ENCODE results near the gene TLN1.

Gene TLN1

GRCh38 chr9:35713578-35713977, 18.4 kb downstream of the TLN1 start:
- peaks cover 96% of the 10 kb centered on the region for H3K36me3 ChIP-seq (ENCODE audit: control insufficient read depth, insufficient read depth, low read length, severe bottlenecking)
- no peak overlapping the region for H3K9ac ChIP-seq (ENCODE audit: low read length)
- no peak overlapping the region for H3K4me3 ChIP-seq (ENCODE audit: low read length)
- no peaks in the 10 kb centered on the region for H3K4me1 ChIP-seq (ENCODE audit: control insufficient read depth, insufficient read depth, low read length)
- no peak for DNase-seq (ENCODE audit: low read depth)
- H3K9me3 ChIP-seq (ENCODE audit: control insufficient read depth, low read length) = no peaks in the 10 kb centered on the region
- H3K27me3 ChIP-seq (replicated peaks; ENCODE audit: control insufficient read depth, insufficient read depth, low read length) = no peaks in the 10 kb centered on the region

- peaks cover 96% of the 10 kb centered on the region for H3K36me3 ChIP-seq (ENCODE audit: control insufficient read depth, insufficient read depth, low read length, severe bottlenecking)
- no peak overlapping the region for H3K4me3 ChIP-seq (ENCODE audit: low read length)
- DNase-seq (ENCODE audit: low read depth) = no peak
- no peak overlapping the region for H3K9ac ChIP-seq (ENCODE audit: low read length)
- H3K4me1 ChIP-seq (ENCODE audit: control insufficient read depth, insufficient read depth, low read length) = no peaks in the 10 kb centered on the region
- H3K9me3 ChIP-seq (ENCODE audit: control insufficient read depth, low read length) = no peaks in the 10 kb centered on the region
- no peaks in the 10 kb centered on the region for H3K27me3 ChIP-seq (replicated peaks; ENCODE audit: control insufficient read depth, insufficient read depth, low read length)
These were observed 19.1 kb downstream of the TLN1 start for GRCh38 chr9:35712762-35713400.

- Histone ChIP-seq H3K36me3 (ENCODE audit: control insufficient read depth, insufficient read depth, low read length, severe bottlenecking) (peaks cover 96% of the 10 kb centered on the region), H3K4me3 (ENCODE audit: low read length) (no peak overlapping the region), H3K9ac (ENCODE audit: low read length) (no peak overlapping the region), H3K27me3 (replicated peaks; ENCODE audit: control insufficient read depth, insufficient read depth, low read length) (no peaks in the 10 kb centered on the region), H3K4me1 (ENCODE audit: control insufficient read depth, insufficient read depth, low read length) (no peaks in the 10 kb centered on the region), H3K9me3 (ENCODE audit: control insufficient read depth, low read length) (no peaks in the 10 kb centered on the region)
- DNase-seq (ENCODE audit: low read depth) = no peak
These were observed 20.2 kb downstream of the TLN1 start for GRCh38 chr9:35711501-35712428.

- Histone ChIP-seq H3K9me3 (ENCODE audit: control insufficient read depth, low read length) (no peaks in the 10 kb centered on the region), H3K4me1 (ENCODE audit: control insufficient read depth, insufficient read depth, low read length) (no peaks in the 10 kb centered on the region), H3K27me3 (replicated peaks; ENCODE audit: control insufficient read depth, insufficient read depth, low read length) (no peaks in the 10 kb centered on the region), H3K9ac (ENCODE audit: low read length) (no peak overlapping the region), H3K36me3 (ENCODE audit: control insufficient read depth, insufficient read depth, low read length, severe bottlenecking) (peaks cover 96% of the 10 kb centered on the region), H3K4me3 (ENCODE audit: low read length) (no peak overlapping the region)
- DNase-seq (ENCODE audit: low read depth) = no peak
These were observed 21.0 kb downstream of the TLN1 start for GRCh38 chr9:35710818-35711500.

- Histone ChIP-seq H3K4me3 (ENCODE audit: low read length) (no peak overlapping the region), H3K9ac (ENCODE audit: low read length) (no peak overlapping the region), H3K36me3 (ENCODE audit: control insufficient read depth, insufficient read depth, low read length, severe bottlenecking) (peaks cover 96% of the 10 kb centered on the region), H3K27me3 (replicated peaks; ENCODE audit: control insufficient read depth, insufficient read depth, low read length) (no peaks in the 10 kb centered on the region), H3K9me3 (ENCODE audit: control insufficient read depth, low read length) (no peaks in the 10 kb centered on the region), H3K4me1 (ENCODE audit: control insufficient read depth, insufficient read depth, low read length) (no peaks in the 10 kb centered on the region)
- no peak for DNase-seq (ENCODE audit: low read depth)
These were observed 23.8 kb downstream of the TLN1 start for GRCh38 chr9:35708146-35708545.

DNA sequence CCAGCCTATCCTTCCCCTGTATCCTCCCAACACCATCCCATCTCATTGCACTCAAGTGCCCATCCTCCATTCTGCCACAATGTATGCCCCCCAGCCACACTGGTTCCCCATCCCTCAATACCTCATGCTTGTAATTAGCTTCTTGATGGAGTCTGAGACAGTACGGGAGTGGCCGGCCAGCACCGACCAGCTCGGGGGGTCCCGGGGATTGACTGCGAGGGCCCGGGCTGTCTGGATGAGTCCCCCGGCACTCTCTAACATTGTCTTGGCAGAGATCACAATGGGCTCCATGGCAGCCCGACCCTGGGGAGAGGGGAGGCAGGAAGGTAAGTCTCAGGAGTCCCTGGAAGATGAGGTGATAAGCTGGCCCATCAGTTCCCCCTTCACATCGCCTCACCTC, 25.0 kb downstream of the TLN1 start:
- Histone ChIP-seq H3K9me3 (ENCODE audit: control insufficient read depth, low read length) (no peaks in the 10 kb centered on the region), H3K36me3 (ENCODE audit: control insufficient read depth, insufficient read depth, low read length, severe bottlenecking) (peaks cover 94% of the 10 kb centered on the region), H3K27me3 (replicated peaks; ENCODE audit: control insufficient read depth, insufficient read depth, low read length) (no peaks in the 10 kb centered on the region), H3K9ac (ENCODE audit: low read length) (no peak overlapping the region), H3K4me1 (ENCODE audit: control insufficient read depth, insufficient read depth, low read length) (no peaks in the 10 kb centered on the region), H3K4me3 (ENCODE audit: low read length) (no peak overlapping the region)
- no peak for DNase-seq (ENCODE audit: low read depth)

DNA sequence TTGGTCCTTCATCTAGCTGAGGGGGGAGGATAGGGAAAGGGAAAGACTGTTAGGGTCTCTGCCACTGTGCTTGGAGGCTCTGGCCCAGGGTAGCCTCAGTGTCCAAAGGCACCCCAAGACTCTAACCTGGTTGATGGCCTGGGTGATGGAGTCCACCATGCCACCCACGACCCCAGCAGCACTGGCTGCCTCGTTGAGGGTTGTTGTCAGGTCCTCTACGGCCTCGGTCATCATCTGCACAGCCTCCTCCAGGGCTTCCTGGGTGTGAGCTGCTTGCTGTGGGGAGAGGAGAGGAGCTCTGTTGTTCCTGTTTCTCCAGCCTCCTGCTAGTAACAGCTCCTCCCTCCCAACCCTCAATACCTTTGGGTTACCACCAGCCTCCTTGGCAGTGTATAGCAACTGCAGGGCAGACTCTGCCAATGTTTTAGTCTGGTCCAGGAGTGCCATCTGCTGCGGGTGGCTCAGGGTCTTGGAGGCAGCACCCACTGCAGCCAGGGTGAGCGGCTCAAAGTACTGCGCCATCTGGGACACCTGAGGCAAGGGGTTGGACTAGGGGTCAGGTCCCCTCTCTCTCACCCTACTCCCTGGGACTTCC, 26.1 kb downstream of the TLN1 start:
- H3K27me3 ChIP-seq (replicated peaks; ENCODE audit: control insufficient read depth, insufficient read depth, low read length) = no peaks in the 10 kb centered on the region
- no peaks in the 10 kb centered on the region for H3K4me1 ChIP-seq (ENCODE audit: control insufficient read depth, insufficient read depth, low read length)
- no peak for DNase-seq (ENCODE audit: low read depth)
- peaks cover 94% of the 10 kb centered on the region for H3K36me3 ChIP-seq (ENCODE audit: control insufficient read depth, insufficient read depth, low read length, severe bottlenecking)
- H3K4me3 ChIP-seq (ENCODE audit: low read length) = no peak overlapping the region
- H3K9ac ChIP-seq (ENCODE audit: low read length) = no peak overlapping the region
- H3K9me3 ChIP-seq (ENCODE audit: control insufficient read depth, low read length) = no peaks in the 10 kb centered on the region

DNA sequence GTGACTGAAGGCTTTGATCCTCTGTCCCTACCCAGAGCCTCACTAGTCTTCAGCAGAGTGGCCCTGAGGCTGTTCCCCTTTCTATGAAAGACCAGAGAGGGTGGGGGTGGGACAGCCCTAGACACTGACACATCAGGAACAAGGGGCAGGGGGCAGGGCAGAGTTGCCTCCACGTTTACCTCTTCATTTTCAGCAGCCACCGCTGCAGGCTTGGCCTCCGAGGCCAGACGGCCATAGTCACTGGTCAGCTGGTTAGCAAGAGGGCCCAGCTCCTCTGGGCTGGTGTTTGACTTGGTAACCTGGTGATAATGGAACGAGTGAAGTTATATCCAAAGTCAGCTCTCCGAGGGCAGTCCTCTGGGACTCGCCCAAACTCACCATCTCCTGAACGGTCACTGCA, 26.6 kb downstream of the TLN1 start:
- Histone ChIP-seq H3K27me3 (replicated peaks; ENCODE audit: control insufficient read depth, insufficient read depth, low read length) (no peaks in the 10 kb centered on the region), H3K36me3 (ENCODE audit: control insufficient read depth, insufficient read depth, low read length, severe bottlenecking) (peaks cover 94% of the 10 kb centered on the region), H3K9me3 (ENCODE audit: control insufficient read depth, low read length) (no peaks in the 10 kb centered on the region), H3K4me3 (ENCODE audit: low read length) (no peak overlapping the region), H3K9ac (ENCODE audit: low read length) (no peak overlapping the region), H3K4me1 (ENCODE audit: control insufficient read depth, insufficient read depth, low read length) (no peaks in the 10 kb centered on the region)
- no peak for DNase-seq (ENCODE audit: low read depth)

GRCh38 chr9:35703906-35704672, 27.9 kb downstream of the TLN1 start:
- H3K4me3 ChIP-seq (ENCODE audit: low read length) = no peak overlapping the region
- H3K9me3 ChIP-seq (ENCODE audit: control insufficient read depth, low read length) = no peaks in the 10 kb centered on the region
- no peak overlapping the region for H3K9ac ChIP-seq (ENCODE audit: low read length)
- peaks cover 99% of the 10 kb centered on the region for H3K36me3 ChIP-seq (ENCODE audit: control insufficient read depth, insufficient read depth, low read length, severe bottlenecking)
- no peaks in the 10 kb centered on the region for H3K27me3 ChIP-seq (replicated peaks; ENCODE audit: control insufficient read depth, insufficient read depth, low read length)
- no peak for DNase-seq (ENCODE audit: low read depth)
- H3K4me1 ChIP-seq (ENCODE audit: control insufficient read depth, insufficient read depth, low read length) = no peaks in the 10 kb centered on the region

- H3K9me3 ChIP-seq (ENCODE audit: control insufficient read depth, low read length) = no peaks in the 10 kb centered on the region
These were observed 29.3 kb downstream of the TLN1 start for GRCh38 chr9:35702696-35703095.

More at GRCh38 chr9:35702696-35703095, 29.3 kb downstream of the TLN1 start:
- H3K4me3 ChIP-seq (ENCODE audit: low read length) = no peak overlapping the region
- H3K9ac ChIP-seq (ENCODE audit: low read length) = no peak overlapping the region
- H3K27me3 ChIP-seq (replicated peaks; ENCODE audit: control insufficient read depth, insufficient read depth, low read length) = no peaks in the 10 kb centered on the region
- no peak for DNase-seq (ENCODE audit: low read depth)
- H3K4me1 ChIP-seq (ENCODE audit: control insufficient read depth, insufficient read depth, low read length) = no peaks in the 10 kb centered on the region
- H3K36me3 ChIP-seq (ENCODE audit: control insufficient read depth, insufficient read depth, low read length, severe bottlenecking) = peaks cover 99% of the 10 kb centered on the region

All from adipocyte (in vitro differentiated cells).